Neural progenitor cell (in vitro differentiated cells): ENCODE results near the gene LOXL1.

Source experiments
- CTCF ChIP-seq: fragments of 200-600 bp; sonication (generic); IDR thresholded peaks from 2 replicates; pipeline ENCODE4 v1.5.1; 2017; ENCODE audit warnings: antibody characterized with exemption, mild to moderate bottlenecking
- EZH2 ChIP-seq: fragments of 200-600 bp; sonication (generic); IDR thresholded peaks from 2 replicates; pipeline ENCODE4 v1.6.1; 2017; ENCODE audit warnings: antibody characterized with exemption, mild to moderate bottlenecking, moderate library complexity

- TF ChIP-seq CTCF = no peak
- TF ChIP-seq EZH2 = no peak
Observed at GRCh38 chr15:73882761-73883419, 43.4 kb upstream of the LOXL1 start.
